WI38 (cell line): ENCODE results near the gene DGKZ.
A peak's percentile ranks its signal among the peaks of the same experiment; 100 is the strongest.
"Not testable (repeated sequence)": the region's sequence is repeated elsewhere in the genome, so short reads cannot be mapped to it uniquely, and the experiment has no call there.

ENCODE experiments used
- H3K4me3 ChIP-seq: 2 replicates; pipeline ENCODE4 v1.5.1; 2011; ENCODE audit warnings: low read depth, mild to moderate bottlenecking, control low read depth, low read length
- TF ChIP-seq, protein P1 (sequence below): IDR thresholded peaks from 2 replicates; pipeline ENCODE4 v1.5.1; 2012; ENCODE audit warnings: low read depth, mild to moderate bottlenecking, control low read depth, low read length

Gene DGKZ, protein sequence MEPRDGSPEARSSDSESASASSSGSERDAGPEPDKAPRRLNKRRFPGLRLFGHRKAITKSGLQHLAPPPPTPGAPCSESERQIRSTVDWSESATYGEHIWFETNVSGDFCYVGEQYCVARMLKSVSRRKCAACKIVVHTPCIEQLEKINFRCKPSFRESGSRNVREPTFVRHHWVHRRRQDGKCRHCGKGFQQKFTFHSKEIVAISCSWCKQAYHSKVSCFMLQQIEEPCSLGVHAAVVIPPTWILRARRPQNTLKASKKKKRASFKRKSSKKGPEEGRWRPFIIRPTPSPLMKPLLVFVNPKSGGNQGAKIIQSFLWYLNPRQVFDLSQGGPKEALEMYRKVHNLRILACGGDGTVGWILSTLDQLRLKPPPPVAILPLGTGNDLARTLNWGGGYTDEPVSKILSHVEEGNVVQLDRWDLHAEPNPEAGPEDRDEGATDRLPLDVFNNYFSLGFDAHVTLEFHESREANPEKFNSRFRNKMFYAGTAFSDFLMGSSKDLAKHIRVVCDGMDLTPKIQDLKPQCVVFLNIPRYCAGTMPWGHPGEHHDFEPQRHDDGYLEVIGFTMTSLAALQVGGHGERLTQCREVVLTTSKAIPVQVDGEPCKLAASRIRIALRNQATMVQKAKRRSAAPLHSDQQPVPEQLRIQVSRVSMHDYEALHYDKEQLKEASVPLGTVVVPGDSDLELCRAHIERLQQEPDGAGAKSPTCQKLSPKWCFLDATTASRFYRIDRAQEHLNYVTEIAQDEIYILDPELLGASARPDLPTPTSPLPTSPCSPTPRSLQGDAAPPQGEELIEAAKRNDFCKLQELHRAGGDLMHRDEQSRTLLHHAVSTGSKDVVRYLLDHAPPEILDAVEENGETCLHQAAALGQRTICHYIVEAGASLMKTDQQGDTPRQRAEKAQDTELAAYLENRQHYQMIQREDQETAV

DNA sequence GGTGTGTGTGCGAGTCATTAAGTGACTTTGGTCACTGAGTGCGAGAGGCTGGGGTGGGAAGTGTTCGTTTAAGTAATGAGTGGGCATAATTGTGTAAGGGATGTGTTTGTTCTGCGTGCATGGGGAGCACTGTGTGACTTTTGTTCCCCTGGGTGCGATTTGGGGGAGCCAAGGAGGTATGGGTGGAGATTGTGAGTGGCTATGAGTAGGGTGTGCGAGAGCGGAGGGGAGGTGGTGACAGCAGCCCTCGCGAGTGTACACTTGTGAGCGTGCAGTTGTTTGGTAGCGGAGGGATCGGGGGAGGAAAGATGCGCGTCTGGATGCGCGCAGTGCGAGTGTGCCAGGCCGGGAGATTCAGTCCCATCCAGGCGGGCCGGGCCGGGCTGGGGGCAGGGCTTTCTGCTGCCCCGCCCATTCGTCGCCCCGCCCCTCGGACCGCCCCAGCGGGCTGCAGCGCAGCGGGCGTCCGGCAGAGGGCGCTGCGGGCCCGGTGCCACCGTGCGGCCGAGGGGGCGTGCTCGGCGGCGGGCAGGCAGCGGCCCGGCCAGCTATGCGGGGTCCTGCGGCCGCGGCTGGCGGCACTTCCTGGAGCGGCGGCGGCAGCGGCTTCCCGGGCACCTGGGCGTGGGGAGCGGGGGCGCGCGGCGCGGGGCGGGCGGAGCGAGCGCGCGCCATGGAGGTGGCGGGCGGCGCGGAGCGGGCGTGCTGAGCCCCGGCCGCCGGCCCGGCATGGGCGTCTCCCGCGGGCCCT, at the start of gene DGKZ:
Gene DGKZ, plus strand, starts transcription at position 578 of the 751 bp plus-strand sequence. CDS start 197 bp downstream, outside the sequence.
- H3K4me3 ChIP-seq: peak within 1 kb of the TSS; percentile 87
- TF ChIP-seq, protein P1, sequence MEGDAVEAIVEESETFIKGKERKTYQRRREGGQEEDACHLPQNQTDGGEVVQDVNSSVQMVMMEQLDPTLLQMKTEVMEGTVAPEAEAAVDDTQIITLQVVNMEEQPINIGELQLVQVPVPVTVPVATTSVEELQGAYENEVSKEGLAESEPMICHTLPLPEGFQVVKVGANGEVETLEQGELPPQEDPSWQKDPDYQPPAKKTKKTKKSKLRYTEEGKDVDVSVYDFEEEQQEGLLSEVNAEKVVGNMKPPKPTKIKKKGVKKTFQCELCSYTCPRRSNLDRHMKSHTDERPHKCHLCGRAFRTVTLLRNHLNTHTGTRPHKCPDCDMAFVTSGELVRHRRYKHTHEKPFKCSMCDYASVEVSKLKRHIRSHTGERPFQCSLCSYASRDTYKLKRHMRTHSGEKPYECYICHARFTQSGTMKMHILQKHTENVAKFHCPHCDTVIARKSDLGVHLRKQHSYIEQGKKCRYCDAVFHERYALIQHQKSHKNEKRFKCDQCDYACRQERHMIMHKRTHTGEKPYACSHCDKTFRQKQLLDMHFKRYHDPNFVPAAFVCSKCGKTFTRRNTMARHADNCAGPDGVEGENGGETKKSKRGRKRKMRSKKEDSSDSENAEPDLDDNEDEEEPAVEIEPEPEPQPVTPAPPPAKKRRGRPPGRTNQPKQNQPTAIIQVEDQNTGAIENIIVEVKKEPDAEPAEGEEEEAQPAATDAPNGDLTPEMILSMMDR: 0 out of 2 replicates have a peak, but pooled peaks have one; percentile 30

DNA sequence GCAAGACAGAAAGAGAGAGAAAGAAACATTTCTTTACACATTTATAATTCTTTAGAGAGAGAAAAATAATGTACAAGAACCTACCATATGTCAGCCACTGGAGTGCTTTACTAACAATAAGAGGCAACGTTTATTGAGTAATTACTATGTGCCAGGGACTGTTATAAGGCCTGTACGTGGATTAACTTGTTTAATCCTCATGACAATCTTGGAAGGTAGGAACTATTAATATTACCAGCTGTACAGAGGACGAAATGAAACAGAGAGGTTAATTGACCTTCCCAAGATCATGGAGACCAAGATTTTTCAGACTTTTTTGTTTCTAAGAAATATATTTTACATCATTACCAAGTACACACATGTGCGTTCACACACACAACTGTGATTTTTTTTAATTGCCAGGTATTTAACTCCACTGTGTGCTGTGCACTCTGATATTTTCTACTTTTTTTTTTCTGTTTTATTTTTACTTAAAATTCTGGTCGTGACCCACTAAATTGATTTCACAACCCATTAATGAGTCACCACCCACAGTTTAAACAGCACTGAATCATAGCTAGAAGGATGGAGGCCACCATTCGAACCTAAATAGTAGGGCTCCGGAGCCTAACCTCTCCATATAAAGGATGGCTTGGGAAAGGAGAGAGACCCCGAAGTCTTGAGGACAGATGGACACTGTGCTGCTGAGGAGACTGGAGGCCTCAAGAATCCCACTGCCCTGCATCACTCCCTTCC, 48.4 kb upstream of the DGKZ start:
- TF ChIP-seq, protein P1: no peak
- peak overlapping the region; percentile 26 for H3K4me3 ChIP-seq

DNA sequence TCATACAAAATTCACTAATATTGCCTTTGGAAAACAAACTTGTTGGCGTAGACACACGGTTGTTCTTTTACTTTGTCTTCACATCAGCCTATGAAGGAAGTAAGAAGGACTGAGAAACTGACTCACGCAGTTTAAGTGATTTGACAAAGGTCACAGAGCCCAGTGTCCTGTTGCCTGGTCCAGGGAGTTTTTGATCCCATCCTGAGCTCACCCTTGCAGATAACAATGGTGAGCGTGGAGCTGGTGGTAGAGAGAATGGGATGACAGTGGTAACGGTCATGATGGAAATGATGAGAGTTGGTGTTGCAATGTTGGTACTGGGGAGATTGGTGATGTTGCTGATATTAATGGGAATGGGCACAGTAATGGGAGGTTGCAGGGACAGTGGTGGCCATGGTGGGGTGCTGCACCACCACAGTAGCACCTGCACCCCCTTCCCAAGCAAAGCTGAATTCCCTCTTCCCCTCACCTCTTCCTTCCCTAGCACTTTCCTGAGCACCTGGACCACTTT, 47.8 kb upstream of the DGKZ start:
- H3K4me3 ChIP-seq: peak overlapping the region; percentile 26
- TF ChIP-seq, protein P1: no peak

DNA sequence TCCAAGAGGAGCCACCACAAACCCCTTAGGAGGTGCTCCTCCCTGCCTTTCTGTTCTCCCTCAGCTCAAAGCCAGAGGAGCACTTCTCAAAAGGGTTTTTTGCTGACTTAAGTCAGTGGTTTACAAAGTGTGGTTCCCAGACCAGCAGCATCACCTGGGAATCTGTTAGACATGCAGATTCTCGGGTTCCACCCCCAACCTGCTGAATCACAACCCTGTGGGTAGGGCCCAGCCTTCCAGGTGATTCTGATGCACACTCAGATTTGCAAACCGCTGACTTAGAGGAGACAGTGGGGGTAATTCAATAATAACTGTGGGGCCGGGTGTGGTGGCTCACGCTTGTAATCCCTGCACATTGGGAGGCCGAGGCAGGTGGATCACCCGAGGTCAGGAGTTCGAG, 47.0 kb upstream of the DGKZ start:
- H3K4me3 ChIP-seq: no peak overlapping the region
- TF ChIP-seq, protein P1: no peak

DNA sequence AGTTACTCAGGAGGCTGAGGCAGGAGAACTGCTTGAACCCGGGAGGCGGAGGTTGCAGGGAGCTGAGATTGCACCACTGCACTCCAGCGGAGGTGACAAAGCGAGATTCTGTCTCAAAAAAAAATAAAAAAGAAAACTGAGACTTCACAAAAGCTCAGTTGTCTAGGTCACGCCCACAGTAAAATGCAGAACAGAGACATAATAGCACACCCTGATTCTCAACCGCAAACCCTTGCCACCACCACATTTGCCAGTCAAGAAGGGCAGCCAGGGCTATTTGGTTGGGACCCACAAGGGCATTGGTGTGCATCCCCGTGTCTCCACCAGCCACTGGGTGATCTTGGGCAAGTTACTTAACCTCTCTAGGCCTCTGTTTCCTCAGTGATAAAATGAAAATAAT, 44.4 kb upstream of the DGKZ start:
- H3K4me3 ChIP-seq: no peak overlapping the region
- TF ChIP-seq, protein P1: no peak

DNA sequence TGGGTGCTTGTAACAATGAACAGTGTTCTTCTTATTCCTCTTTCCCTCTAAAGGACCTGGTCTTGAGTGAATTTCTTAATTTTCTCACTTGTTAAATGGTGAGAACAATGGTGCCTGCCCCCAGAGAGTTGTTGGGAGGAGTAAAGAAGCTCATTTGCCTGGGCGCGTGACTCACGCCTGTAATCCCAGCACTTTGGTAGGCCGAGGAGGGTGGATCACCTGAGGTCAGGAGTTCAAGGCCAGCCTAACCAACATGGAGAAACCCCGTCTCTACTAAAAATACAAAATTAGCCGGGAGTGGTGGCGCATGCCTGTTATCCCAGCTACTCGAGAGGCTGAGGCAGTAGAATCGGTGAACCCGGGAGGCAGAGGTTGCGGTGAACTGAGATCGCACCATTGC, 43.2 kb upstream of the DGKZ start:
- not testable (repeated sequence) for H3K4me3 ChIP-seq
